ENCODE measurements around the gene IL27RA. TPM values are rescaled to one million over a fixed set of nuclear protein-coding genes. Genes with fewer than 3 reads are reported as not detected.

Gene IL27RA
- total and polyA plus RNA-seq, 2 experiments from 2014 or later, result 7.7 to 11.4 TPM

DNA sequence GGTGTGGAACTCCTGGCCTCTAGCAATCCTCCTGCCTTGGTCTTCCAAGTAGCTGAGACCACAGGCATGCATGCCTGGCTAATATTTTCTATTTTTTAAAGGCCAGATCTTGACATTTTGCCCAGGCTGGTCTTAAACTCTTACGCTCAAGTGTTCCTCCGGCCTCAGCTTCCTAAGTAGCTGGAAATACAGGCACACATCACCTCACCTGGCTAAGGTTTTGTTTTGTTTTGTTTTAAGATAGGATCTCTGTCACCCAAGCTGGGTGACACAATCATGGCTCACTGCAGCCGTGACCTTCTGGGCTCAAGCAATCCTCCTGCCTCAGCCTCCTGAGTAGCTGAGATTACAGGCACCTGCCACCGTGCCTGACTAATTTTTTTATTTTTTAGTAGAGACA is 9.1 kb upstream of the IL27RA start:
- H3K9me2 ChIP-seq (ENCODE audit: insufficient read depth), result no peaks in the 10 kb centered on the region
- H3K4me1 Mint-ChIP-seq, result peaks cover 4% of the 10 kb centered on the region; the same call in 2 of the 3 replicates
- no peaks in the 10 kb centered on the region for H3K36me3 Mint-ChIP-seq (ENCODE audit: low read depth)
- no peak for ATAC-seq
- no peak overlapping the region for H3K27ac Mint-ChIP-seq
- no peak overlapping the region for H3K4me3 Mint-ChIP-seq
- H3K4me1 ChIP-seq (ENCODE audit: insufficient read depth), result no peaks in the 10 kb centered on the region
- H3K4me2 ChIP-seq, result no peak overlapping the region
- no peak overlapping the region for H3K4me3 ChIP-seq
- 0 out of 2 replicates have a peak, but pooled peaks cover 6% of the 10 kb centered on the region for H3F3A ChIP-seq (replicated peaks; ENCODE audit: low read depth)
- H3K27me3 ChIP-seq (ENCODE audit: insufficient read depth), result no peaks in the 10 kb centered on the region
- TF ChIP-seq ETS1 (IDR thresholded peaks at IDR 0.05) (no peak), CREB1 (CRISPR knock-in tag; IDR thresholded peaks at IDR 0.05; ENCODE audit: low read depth) (no peak), EZH2 (IDR thresholded peaks at IDR 0.05; ENCODE audit: low read depth, unreplicated experiment) (no peak), JUNB (IDR thresholded peaks at IDR 0.05; ENCODE audit: unreplicated experiment) (no peak), POLR2AphosphoS5 (IDR thresholded peaks at IDR 0.05; ENCODE audit: low read depth) (no peak), EZH2phosphoT487 (IDR thresholded peaks at IDR 0.05; ENCODE audit: unreplicated experiment) (no peak), STAT1 (IDR thresholded peaks at IDR 0.05; ENCODE audit: unreplicated experiment) (no peak), ZNF114 (CRISPR knock-in tag; IDR thresholded peaks at IDR 0.05) (no peak), ZNF331 (CRISPR knock-in tag; IDR thresholded peaks at IDR 0.05; ENCODE audit: low read depth) (no peak), REST (IDR thresholded peaks at IDR 0.05; ENCODE audit: unreplicated experiment) (no peak), NANOG (IDR thresholded peaks at IDR 0.05; ENCODE audit: borderline replicate concordance) (no peak)
- TF ChIP-seq, protein P1, sequence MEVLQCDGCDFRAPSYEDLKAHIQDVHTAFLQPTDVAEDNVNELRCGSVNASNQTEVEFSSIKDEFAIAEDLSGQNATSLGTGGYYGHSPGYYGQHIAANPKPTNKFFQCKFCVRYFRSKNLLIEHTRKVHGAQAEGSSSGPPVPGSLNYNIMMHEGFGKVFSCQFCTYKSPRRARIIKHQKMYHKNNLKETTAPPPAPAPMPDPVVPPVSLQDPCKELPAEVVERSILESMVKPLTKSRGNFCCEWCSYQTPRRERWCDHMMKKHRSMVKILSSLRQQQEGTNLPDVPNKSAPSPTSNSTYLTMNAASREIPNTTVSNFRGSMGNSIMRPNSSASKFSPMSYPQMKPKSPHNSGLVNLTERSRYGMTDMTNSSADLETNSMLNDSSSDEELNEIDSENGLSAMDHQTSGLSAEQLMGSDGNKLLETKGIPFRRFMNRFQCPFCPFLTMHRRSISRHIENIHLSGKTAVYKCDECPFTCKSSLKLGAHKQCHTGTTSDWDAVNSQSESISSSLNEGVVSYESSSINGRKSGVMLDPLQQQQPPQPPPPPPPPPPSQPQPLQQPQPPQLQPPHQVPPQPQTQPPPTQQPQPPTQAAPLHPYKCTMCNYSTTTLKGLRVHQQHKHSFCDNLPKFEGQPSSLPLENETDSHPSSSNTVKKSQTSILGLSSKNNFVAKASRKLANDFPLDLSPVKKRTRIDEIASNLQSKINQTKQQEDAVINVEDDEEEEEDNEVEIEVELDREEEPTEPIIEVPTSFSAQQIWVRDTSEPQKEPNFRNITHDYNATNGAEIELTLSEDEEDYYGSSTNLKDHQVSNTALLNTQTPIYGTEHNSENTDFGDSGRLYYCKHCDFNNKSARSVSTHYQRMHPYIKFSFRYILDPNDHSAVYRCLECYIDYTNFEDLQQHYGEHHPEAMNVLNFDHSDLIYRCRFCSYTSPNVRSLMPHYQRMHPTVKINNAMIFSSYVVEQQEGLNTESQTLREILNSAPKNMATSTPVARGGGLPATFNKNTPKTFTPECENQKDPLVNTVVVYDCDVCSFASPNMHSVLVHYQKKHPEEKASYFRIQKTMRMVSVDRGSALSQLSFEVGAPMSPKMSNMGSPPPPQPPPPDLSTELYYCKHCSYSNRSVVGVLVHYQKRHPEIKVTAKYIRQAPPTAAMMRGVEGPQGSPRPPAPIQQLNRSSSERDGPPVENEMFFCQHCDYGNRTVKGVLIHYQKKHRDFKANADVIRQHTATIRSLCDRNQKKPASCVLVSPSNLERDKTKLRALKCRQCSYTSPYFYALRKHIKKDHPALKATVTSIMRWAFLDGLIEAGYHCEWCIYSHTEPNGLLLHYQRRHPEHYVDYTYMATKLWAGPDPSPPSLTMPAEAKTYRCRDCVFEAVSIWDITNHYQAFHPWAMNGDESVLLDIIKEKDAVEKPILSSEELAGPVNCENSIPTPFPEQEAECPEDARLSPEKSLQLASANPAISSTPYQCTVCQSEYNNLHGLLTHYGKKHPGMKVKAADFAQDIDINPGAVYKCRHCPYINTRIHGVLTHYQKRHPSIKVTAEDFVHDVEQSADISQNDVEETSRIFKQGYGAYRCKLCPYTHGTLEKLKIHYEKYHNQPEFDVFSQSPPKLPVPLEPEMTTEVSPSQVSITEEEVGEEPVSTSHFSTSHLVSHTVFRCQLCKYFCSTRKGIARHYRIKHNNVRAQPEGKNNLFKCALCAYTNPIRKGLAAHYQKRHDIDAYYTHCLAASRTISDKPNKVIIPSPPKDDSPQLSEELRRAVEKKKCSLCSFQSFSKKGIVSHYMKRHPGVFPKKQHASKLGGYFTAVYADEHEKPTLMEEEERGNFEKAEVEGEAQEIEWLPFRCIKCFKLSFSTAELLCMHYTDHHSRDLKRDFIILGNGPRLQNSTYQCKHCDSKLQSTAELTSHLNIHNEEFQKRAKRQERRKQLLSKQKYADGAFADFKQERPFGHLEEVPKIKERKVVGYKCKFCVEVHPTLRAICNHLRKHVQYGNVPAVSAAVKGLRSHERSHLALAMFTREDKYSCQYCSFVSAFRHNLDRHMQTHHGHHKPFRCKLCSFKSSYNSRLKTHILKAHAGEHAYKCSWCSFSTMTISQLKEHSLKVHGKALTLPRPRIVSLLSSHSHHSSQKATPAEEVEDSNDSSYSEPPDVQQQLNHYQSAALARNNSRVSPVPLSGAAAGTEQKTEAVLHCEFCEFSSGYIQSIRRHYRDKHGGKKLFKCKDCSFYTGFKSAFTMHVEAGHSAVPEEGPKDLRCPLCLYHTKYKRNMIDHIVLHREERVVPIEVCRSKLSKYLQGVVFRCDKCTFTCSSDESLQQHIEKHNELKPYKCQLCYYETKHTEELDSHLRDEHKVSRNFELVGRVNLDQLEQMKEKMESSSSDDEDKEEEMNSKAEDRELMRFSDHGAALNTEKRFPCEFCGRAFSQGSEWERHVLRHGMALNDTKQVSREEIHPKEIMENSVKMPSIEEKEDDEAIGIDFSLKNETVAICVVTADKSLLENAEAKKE (CRISPR knock-in tag; IDR thresholded peaks at IDR 0.05), result no peak
- TF ChIP-seq, protein P2, sequence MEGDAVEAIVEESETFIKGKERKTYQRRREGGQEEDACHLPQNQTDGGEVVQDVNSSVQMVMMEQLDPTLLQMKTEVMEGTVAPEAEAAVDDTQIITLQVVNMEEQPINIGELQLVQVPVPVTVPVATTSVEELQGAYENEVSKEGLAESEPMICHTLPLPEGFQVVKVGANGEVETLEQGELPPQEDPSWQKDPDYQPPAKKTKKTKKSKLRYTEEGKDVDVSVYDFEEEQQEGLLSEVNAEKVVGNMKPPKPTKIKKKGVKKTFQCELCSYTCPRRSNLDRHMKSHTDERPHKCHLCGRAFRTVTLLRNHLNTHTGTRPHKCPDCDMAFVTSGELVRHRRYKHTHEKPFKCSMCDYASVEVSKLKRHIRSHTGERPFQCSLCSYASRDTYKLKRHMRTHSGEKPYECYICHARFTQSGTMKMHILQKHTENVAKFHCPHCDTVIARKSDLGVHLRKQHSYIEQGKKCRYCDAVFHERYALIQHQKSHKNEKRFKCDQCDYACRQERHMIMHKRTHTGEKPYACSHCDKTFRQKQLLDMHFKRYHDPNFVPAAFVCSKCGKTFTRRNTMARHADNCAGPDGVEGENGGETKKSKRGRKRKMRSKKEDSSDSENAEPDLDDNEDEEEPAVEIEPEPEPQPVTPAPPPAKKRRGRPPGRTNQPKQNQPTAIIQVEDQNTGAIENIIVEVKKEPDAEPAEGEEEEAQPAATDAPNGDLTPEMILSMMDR (conservative IDR thresholded peaks at IDR 0.05; ENCODE audit: low read depth in 2 of 2), result no peak
- no peaks in the 10 kb centered on the region for H3K79me2 ChIP-seq (replicated peaks; ENCODE audit: insufficient read depth)
- H3K36me3 ChIP-seq (ENCODE audit: insufficient read depth), result no peaks in the 10 kb centered on the region
- H2AFZ ChIP-seq, result no peak overlapping the region
- no peaks in the 10 kb centered on the region for H3K9me3 Mint-ChIP-seq
- no peak overlapping the region for H3K27ac ChIP-seq (ENCODE audit: low read depth)
- H4K20me1 ChIP-seq (replicated peaks; ENCODE audit: insufficient read depth), result no peaks in the 10 kb centered on the region
- peaks cover 5% of the 10 kb centered on the region for H3K27me3 Mint-ChIP-seq (ENCODE audit: insufficient read depth, low read depth, poor library complexity)
- DNase-seq (ENCODE audit: low spot score), result no peak

Data from GM23338 (cell line).